DND-41 (cell line): ENCODE data around the gene PTF1A.

Experiments
- ATAC-seq: fragments of 200-7000 bp; cut with Tn5 transposase; 3 replicates; pipeline ENCODE4 v1.9.1; 2021; ENCODE audit warnings: low read depth; ENCODE audit not compliant: insufficient read depth
- DNase-seq: peaks from one replicate; pipeline ENCODE4 v3.0.0-alpha.2; 2020
- H2AFZ ChIP-seq: 2 replicates; pipeline ENCODE4 v1.6.0; 2012; ENCODE audit warnings: low read depth, low read length
- H3K27ac ChIP-seq: 2 replicates; pipeline ENCODE4 v1.5.1; 2012; ENCODE audit warnings: low read length, inconsistent platforms
- H3K27me3 ChIP-seq: fragments of 200-600 bp; sonication (generic); 2 replicates; pipeline ENCODE4 v1.6.0; 2012; ENCODE audit warnings: low read length, mild to moderate bottlenecking, inconsistent platforms; ENCODE audit not compliant: insufficient read depth, poor library complexity
- H3K36me3 ChIP-seq: 2 replicates; pipeline ENCODE4 v1.5.1; 2012; ENCODE audit warnings: low read length, inconsistent platforms; ENCODE audit not compliant: insufficient read depth
- H3K4me1 ChIP-seq: 2 replicates; pipeline ENCODE4 v1.5.1; 2012; ENCODE audit warnings: mild to moderate bottlenecking, low read length; ENCODE audit not compliant: insufficient read depth
- H3K4me2 ChIP-seq: 2 replicates; pipeline ENCODE4 v1.6.0; 2012; ENCODE audit warnings: mild to moderate bottlenecking, moderate library complexity, low read length, inconsistent platforms; ENCODE audit not compliant: insufficient read depth
- H3K4me3 ChIP-seq, 2 experiments: fragments of 200-600 bp in 1 of 2; shearing (Covaris generic) in 1 of 2; 2 replicates each; pipeline ENCODE4 v1.5.1; 2012 to 2016; ENCODE audit warnings: inconsistent platforms in 2 of 2, low read length in 2 of 2, mild to moderate bottlenecking in 2 of 2, low read depth in 1 of 2, moderate library complexity in 1 of 2
- H3K79me2 ChIP-seq: 2 replicates; pipeline ENCODE4 v1.6.0; 2012; ENCODE audit warnings: low read length, inconsistent platforms; ENCODE audit not compliant: insufficient read depth
- H3K9ac ChIP-seq: 2 replicates; pipeline ENCODE4 v1.6.0; 2012; ENCODE audit warnings: low read depth, mild to moderate bottlenecking, inconsistent platforms, low read length, moderate library complexity
- H3K9me3 ChIP-seq: 2 replicates; pipeline ENCODE4 v1.5.1; 2012; ENCODE audit warnings: low read length, moderate library complexity, mild to moderate bottlenecking, inconsistent platforms; ENCODE audit not compliant: insufficient read depth, severe bottlenecking
- H4K20me1 ChIP-seq: 2 replicates; pipeline ENCODE4 v1.6.0; 2012; ENCODE audit warnings: low read length; ENCODE audit not compliant: insufficient read depth
- EZH2 ChIP-seq: IDR thresholded peaks from 3 replicates; pipeline ENCODE4 v1.6.1; 2012; ENCODE audit warnings: borderline replicate concordance, low read depth, mild to moderate bottlenecking, moderate library complexity, low read length, inconsistent platforms; ENCODE audit not compliant: severe bottlenecking
- TF ChIP-seq, protein P1 (sequence below): IDR thresholded peaks from 2 replicates; pipeline ENCODE4 v1.5.1; 2012; ENCODE audit warnings: borderline replicate concordance, low read length, moderate library complexity, mild to moderate bottlenecking; ENCODE audit not compliant: poor library complexity, severe bottlenecking; ENCODE audit errors: extremely low read depth

PTF1A gene

DNA sequence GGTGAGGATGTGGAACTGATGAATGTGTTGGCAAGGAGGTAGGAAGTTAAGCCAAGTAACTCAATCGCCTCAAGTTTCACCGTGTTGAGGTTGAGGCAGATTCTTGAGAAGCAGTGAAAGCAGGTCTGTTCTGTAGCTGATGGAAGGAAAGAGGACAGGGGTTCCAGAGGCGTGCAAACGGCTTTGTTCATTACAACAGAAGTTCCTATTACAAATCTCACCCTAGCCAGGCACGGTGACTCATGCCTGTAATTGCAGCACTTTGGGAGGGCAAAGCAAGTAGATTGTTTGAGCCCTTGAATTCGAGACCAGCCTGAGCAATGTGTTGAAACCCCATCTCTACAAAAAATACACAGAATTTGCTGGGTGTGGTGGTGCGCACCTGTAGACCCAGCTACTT lies 36.9 kb upstream of the PTF1A start:
- Histone ChIP-seq H3K27me3 (peaks cover 2% of the 10 kb centered on the region), H3K9me3 (no peaks in the 10 kb centered on the region), H3K4me3 (no peak overlapping the region), H3K27ac (no peak overlapping the region), H3K4me1 (0 out of 2 replicates have a peak, but pooled peaks cover 2% of the 10 kb centered on the region), H3K79me2 (no peaks in the 10 kb centered on the region), H2AFZ (no peak overlapping the region), H3K4me2 (no peak overlapping the region), H3K9ac (no peak overlapping the region), H4K20me1 (no peaks in the 10 kb centered on the region), H3K36me3 (no peaks in the 10 kb centered on the region)
- ATAC-seq (no peak), DNase-seq (no peak)
- no peak for TF ChIP-seq EZH2
- TF ChIP-seq, protein P1, sequence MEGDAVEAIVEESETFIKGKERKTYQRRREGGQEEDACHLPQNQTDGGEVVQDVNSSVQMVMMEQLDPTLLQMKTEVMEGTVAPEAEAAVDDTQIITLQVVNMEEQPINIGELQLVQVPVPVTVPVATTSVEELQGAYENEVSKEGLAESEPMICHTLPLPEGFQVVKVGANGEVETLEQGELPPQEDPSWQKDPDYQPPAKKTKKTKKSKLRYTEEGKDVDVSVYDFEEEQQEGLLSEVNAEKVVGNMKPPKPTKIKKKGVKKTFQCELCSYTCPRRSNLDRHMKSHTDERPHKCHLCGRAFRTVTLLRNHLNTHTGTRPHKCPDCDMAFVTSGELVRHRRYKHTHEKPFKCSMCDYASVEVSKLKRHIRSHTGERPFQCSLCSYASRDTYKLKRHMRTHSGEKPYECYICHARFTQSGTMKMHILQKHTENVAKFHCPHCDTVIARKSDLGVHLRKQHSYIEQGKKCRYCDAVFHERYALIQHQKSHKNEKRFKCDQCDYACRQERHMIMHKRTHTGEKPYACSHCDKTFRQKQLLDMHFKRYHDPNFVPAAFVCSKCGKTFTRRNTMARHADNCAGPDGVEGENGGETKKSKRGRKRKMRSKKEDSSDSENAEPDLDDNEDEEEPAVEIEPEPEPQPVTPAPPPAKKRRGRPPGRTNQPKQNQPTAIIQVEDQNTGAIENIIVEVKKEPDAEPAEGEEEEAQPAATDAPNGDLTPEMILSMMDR, result no peak

DNA sequence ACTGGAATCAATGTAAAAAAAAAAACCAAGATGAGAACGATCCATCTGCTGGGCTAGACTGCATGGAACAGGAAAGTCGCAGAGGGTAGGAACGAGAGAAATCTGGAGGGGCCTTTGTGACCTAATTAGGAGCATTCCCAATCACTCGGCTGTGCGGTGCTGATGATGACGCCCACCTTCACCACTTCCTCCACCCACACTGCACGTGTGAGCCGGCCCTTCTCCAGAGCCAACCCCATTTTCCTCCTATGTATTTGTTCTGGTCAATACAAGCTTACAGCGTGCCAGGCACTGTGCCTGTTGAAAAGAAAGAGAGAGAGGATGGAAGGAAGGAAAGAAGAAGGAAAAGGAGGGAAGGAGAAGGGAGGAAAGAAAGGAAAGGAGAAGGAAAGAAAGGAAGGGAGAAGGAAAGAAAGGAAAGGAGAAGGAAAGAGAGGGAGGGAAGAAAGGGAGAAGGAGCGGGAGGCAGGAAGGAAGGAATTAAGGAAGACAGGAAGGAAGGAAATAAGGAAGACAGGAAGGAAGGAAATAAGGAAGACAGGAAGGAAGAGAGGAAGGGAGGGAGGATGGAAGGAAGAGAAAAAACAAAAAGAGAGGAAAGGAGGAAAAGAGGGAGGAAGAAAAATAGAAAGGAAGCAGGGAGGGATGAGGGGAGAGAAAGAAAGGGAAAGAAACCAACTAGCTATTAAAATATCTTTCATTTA lies 35.5 kb upstream of the PTF1A start:
- Histone ChIP-seq H2AFZ (no peak overlapping the region), H3K9ac (no peak overlapping the region), H3K79me2 (no peaks in the 10 kb centered on the region), H4K20me1 (no peaks in the 10 kb centered on the region), H3K4me2 (no peak overlapping the region), H3K9me3 (no peaks in the 10 kb centered on the region), H3K36me3 (no peaks in the 10 kb centered on the region), H3K4me3 (no peak overlapping the region), H3K27me3 (no peaks in the 10 kb centered on the region), H3K4me1 (0 out of 2 replicates have a peak, but pooled peaks cover 2% of the 10 kb centered on the region), H3K27ac (no peak overlapping the region)
- DNase-seq (no peak), ATAC-seq (peak; percentile 50; the same call in 1 of the 3 replicates)
- no peak for TF ChIP-seq EZH2
- TF ChIP-seq, protein P1, result no peak

DNA sequence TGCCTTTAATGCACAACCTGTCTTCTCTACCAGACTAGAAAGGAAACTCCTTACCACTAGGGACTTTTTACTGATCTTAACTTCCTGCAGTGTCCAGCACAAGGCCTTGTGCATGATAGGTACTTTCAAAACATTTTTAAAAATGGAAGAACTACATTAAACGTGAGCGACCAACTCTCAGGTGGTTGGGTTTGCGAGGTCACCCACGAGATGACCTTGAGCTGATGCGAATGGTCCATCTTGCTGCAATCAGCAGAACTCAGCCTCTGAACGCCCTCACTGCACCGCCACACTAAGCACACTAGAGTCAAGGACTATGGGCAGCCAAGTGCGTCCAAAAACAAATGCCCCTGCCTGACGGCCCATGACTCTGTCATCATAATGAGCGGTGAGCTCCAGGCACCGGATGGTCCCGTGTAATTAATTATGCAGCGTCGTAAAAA lies 34.9 kb upstream of the PTF1A start:
- no peak for DNase-seq
- no peak for ATAC-seq
- H4K20me1 ChIP-seq, result no peaks in the 10 kb centered on the region
- H3K4me3 ChIP-seq, result no peak overlapping the region
- H3K9me3 ChIP-seq, result no peaks in the 10 kb centered on the region
- no peak for TF ChIP-seq EZH2
- TF ChIP-seq, protein P1, result no peak
- 0 out of 2 replicates have a peak, but pooled peaks cover 2% of the 10 kb centered on the region for H3K4me1 ChIP-seq
- H2AFZ ChIP-seq, result no peak overlapping the region
- H3K9ac ChIP-seq, result no peak overlapping the region
- H3K79me2 ChIP-seq, result no peaks in the 10 kb centered on the region
- no peaks in the 10 kb centered on the region for H3K27me3 ChIP-seq
- no peak overlapping the region for H3K4me2 ChIP-seq
- no peaks in the 10 kb centered on the region for H3K36me3 ChIP-seq
- H3K27ac ChIP-seq, result no peak overlapping the region
